Muscle of leg (tissue), 11 donors: ENCODE measurements around the gene KCNMA1. TPM values are rescaled to one million over a fixed set of nuclear protein-coding genes. Genes with fewer than 3 reads are reported as not detected.

Experiments used
- DNase-seq: peaks from one replicate; pipeline ENCODE4 v3.0.0; 2013
- H3K27ac ChIP-seq: one replicate; pipeline ENCODE4 v1.5.1; 2013; ENCODE audit warnings: mild to moderate bottlenecking, low read length, control low read depth
- H3K27me3 ChIP-seq: one replicate; pipeline ENCODE4 v1.6.1; 2013; ENCODE audit warnings: low read length; ENCODE audit not compliant: control insufficient read depth, insufficient read depth
- H3K36me3 ChIP-seq: one replicate; pipeline ENCODE4 v1.6.1; 2013; ENCODE audit warnings: low read length; ENCODE audit not compliant: control insufficient read depth, insufficient read depth
- H3K4me1 ChIP-seq: one replicate; pipeline ENCODE4 v1.6.1; 2013; ENCODE audit warnings: low read length; ENCODE audit not compliant: control insufficient read depth, insufficient read depth
- H3K4me3 ChIP-seq: one replicate; pipeline ENCODE4 v1.5.1; 2013; ENCODE audit warnings: low read length, control low read depth
- H3K9me3 ChIP-seq: replicated peaks from 2 replicates; pipeline ENCODE4 v1.6.1; 2013; ENCODE audit warnings: low read depth, low read length; ENCODE audit not compliant: control insufficient read depth
- WGBS: methylation state at CpG from one replicate; pipeline ENCODE4 v1.1.5; 2013; ENCODE audit warnings: missing lambda C conversion rate; ENCODE audit not compliant: insufficient coverage; 5-methylcytosine and 5-hydroxymethylcytosine counted together
- polyA plus RNA-seq, 8 donors: library from polyadenylated mRNA; unstranded; fragments of 120-200 nt; gene quantifications; one replicate each; pipeline versions ENCODE4 v1.2.1 to v1.2.3, GENCODE V29; 2013; ENCODE audit warnings: inconsistent platforms in 1 of 8, low replicate concordance in 1 of 8; ENCODE audit not compliant: insufficient read length in 8 of 8, insufficient read depth in 1 of 8
- total RNA-seq: library from RNA; stranded (reverse); fragments of 120-200 nt; gene quantifications from one replicate; pipeline ENCODE4 v1.2.4, GENCODE V29; 2013

KCNMA1 gene
- total and polyA plus RNA-seq, 9 donors, result 12.7 to 23.3 (median 18.2) TPM

- DNase-seq, result peak; percentile 84
- H3K4me3 ChIP-seq, result no peak overlapping the region
- no peaks in the 10 kb centered on the region for H3K27me3 ChIP-seq
- H3K27ac ChIP-seq, result no peak overlapping the region
- WGBS, result 35% methylated on average over 2 of the region's 3 CpGs
- no peaks in the 10 kb centered on the region for H3K9me3 ChIP-seq
- no peaks in the 10 kb centered on the region for H3K36me3 ChIP-seq
- H3K4me1 ChIP-seq, result peaks cover 5% of the 10 kb centered on the region
These were observed 208.8 kb downstream of the KCNMA1 start for GRCh38 chr10:77428691-77429395.

- Histone ChIP-seq H3K9me3 (no peaks in the 10 kb centered on the region), H3K36me3 (no peaks in the 10 kb centered on the region), H3K27ac (no peak overlapping the region), H3K27me3 (no peaks in the 10 kb centered on the region), H3K4me1 (peaks cover 21% of the 10 kb centered on the region), H3K4me3 (no peak overlapping the region)
- DNase-seq, result no peak
These were observed 213.4 kb downstream of the KCNMA1 start for GRCh38 chr10:77424257-77424656.

GRCh38 chr10:77422491-77423338 is 214.9 kb downstream of the KCNMA1 start:
- Histone ChIP-seq H3K27me3 (no peaks in the 10 kb centered on the region), H3K4me3 (no peak overlapping the region), H3K27ac (no peak overlapping the region), H3K9me3 (no peaks in the 10 kb centered on the region), H3K36me3 (no peaks in the 10 kb centered on the region), H3K4me1 (peaks cover 20% of the 10 kb centered on the region)
- no peak for DNase-seq
- 53% methylated on average over 3 of the region's 5 CpGs for WGBS

GRCh38 chr10:77421591-77421990 is 216.0 kb downstream of the KCNMA1 start:
- H3K27ac ChIP-seq, result peak overlapping the region; percentile 20

GRCh38 chr10:77420947-77421523 is 216.6 kb downstream of the KCNMA1 start:
- 69% methylated on average over 2 of the region's 2 CpGs for WGBS
- no peak for DNase-seq
- H3K27ac ChIP-seq, result no peak overlapping the region
- H3K36me3 ChIP-seq, result no peaks in the 10 kb centered on the region
- H3K4me3 ChIP-seq, result no peak overlapping the region
- no peaks in the 10 kb centered on the region for H3K9me3 ChIP-seq
- H3K4me1 ChIP-seq, result peaks cover 23% of the 10 kb centered on the region
- peaks cover 2% of the 10 kb centered on the region for H3K27me3 ChIP-seq

More at GRCh38 chr10:77421591-77421990, 216.0 kb downstream of the KCNMA1 start:
- DNase-seq, result peak; percentile 46
- no peaks in the 10 kb centered on the region for H3K9me3 ChIP-seq
- H3K36me3 ChIP-seq, result no peaks in the 10 kb centered on the region
- WGBS, result 60% methylated on average over 4 of the region's 4 CpGs
- H3K27me3 ChIP-seq, result peaks cover 2% of the 10 kb centered on the region
- no peak overlapping the region for H3K4me3 ChIP-seq
- peaks cover 23% of the 10 kb centered on the region for H3K4me1 ChIP-seq

- peaks cover 2% of the 10 kb centered on the region for H3K27me3 ChIP-seq
- no peak for DNase-seq
- H3K4me3 ChIP-seq, result no peak overlapping the region
- no peaks in the 10 kb centered on the region for H3K36me3 ChIP-seq
- 84% methylated on average over 2 of the region's 2 CpGs for WGBS
- peaks cover 23% of the 10 kb centered on the region for H3K4me1 ChIP-seq
- no peaks in the 10 kb centered on the region for H3K9me3 ChIP-seq
- H3K27ac ChIP-seq, result no peak overlapping the region
These were observed 217.6 kb downstream of the KCNMA1 start for GRCh38 chr10:77419979-77420378.

- DNase-seq, result no peak
- Histone ChIP-seq H3K9me3 (no peaks in the 10 kb centered on the region), H3K27me3 (peaks cover 2% of the 10 kb centered on the region), H3K36me3 (no peaks in the 10 kb centered on the region), H3K4me3 (no peak overlapping the region), H3K27ac (no peak overlapping the region), H3K4me1 (peaks cover 21% of the 10 kb centered on the region)
- WGBS, result no CpG with 5 or more reads among the region's 5 CpGs
These were observed 218.6 kb downstream of the KCNMA1 start for GRCh38 chr10:77419056-77419455.

- peak; percentile 32 for DNase-seq
- Histone ChIP-seq H3K9me3 (no peaks in the 10 kb centered on the region), H3K27ac (no peak overlapping the region), H3K4me3 (no peak overlapping the region), H3K4me1 (peaks cover 17% of the 10 kb centered on the region), H3K27me3 (peaks cover 5% of the 10 kb centered on the region), H3K36me3 (no peaks in the 10 kb centered on the region)
- WGBS, result 89% methylated on average over 5 of the region's 11 CpGs
These were observed 219.6 kb downstream of the KCNMA1 start for GRCh38 chr10:77417806-77418640.

- WGBS, result 71% methylated on average over 5 of the region's 5 CpGs
- Histone ChIP-seq H3K36me3 (no peaks in the 10 kb centered on the region), H3K4me3 (no peak overlapping the region), H3K9me3 (no peaks in the 10 kb centered on the region), H3K27me3 (peaks cover 5% of the 10 kb centered on the region), H3K4me1 (peaks cover 17% of the 10 kb centered on the region), H3K27ac (no peak overlapping the region)
- DNase-seq, result no peak
These were observed 220.2 kb downstream of the KCNMA1 start for GRCh38 chr10:77417359-77417758.
